ENCODE results near the gene PCBP4. TPM values are rescaled to one million over a fixed set of nuclear protein-coding genes. Genes with fewer than 3 reads are reported as not detected.

The PCBP4 gene
- total RNA-seq, 1 experiment from 2014 or later = 48.8 TPM

DNA sequence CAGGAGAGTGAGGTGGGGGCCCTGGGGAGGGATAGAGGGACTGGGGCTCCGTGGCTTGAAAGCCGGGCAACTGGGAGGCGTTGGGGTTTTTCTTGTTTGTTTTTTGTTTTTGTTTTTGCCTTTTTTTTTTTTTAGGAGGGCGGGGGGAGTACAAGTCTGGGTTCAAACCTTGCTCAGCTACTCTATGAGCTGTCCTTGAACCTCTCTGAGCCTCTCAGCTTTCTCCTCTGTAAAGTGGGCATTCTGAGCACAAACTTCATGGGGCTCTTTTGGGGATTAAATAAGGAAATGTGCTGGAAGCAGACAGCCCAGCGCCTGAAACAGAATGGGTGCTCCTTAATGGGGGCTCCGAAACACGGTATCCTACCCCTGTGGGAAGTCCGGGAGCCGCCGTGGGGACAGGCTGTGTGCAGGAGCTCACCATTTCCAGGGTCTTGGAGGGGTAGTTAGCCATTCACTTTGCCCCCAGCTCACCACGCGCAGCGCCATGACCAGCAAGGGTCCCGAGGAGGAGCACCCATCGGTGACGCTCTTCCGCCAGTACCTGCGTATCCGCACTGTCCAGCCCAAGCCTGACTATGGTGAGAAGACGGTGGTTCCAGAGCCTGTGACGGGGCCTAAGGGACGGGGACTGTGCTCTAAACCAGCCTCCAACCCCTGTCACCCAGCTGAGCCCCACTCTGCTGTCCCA is 16.5 kb upstream of the PCBP4 start:
- Histone ChIP-seq H3K9ac (ENCODE audit: low read length) (peak overlapping the region; percentile 79), H3K9me2 (ENCODE audit: insufficient read depth) (no peaks in the 10 kb centered on the region), H3K27ac (ENCODE audit: low read depth, low read length) (peak overlapping the region; percentile 82), H3K9me3 (ENCODE audit: control insufficient read depth in 1 of 2, insufficient read depth in 1 of 2, low read depth in 1 of 2, low read length in 2 of 2) (no peaks in the 10 kb centered on the region), H3K27me3 (ENCODE audit: insufficient read depth, low read length) (no peaks in the 10 kb centered on the region), H3K4me1 (ENCODE audit: control insufficient read depth in 1 of 2, insufficient read depth in 2 of 2, low read length in 2 of 2) (peaks cover 24 to 56% of the 10 kb centered on the region in 2 experiments), H3K4me3 (replicated peaks in 1 of 2; ENCODE audit: low read depth in 1 of 2, low read length in 2 of 2) (peak overlapping the region; percentile 75 to 86), H3K79me2 (ENCODE audit: insufficient read depth, low read length) (peaks cover 12% of the 10 kb centered on the region), H3K4me2 (ENCODE audit: low read length) (peak overlapping the region; percentile 98), H2AFZ (ENCODE audit: low read depth, low read length, poor library complexity, severe bottlenecking) (no peak overlapping the region), H3K36me3 (ENCODE audit: control insufficient read depth in 1 of 2, insufficient read depth in 2 of 2, low read length in 2 of 2) (no peaks in the 10 kb centered on the region), H4K20me1 (ENCODE audit: insufficient read depth) (no peaks in the 10 kb centered on the region)
- DNase-seq (ENCODE audit: low read depth, low spot score) (no peak), ATAC-seq (no peak)
- TF ChIP-seq POLR2AphosphoS5 (IDR thresholded peaks at IDR 0.05; ENCODE audit: low read depth, low read length) (no peak), JUND (IDR thresholded peaks at IDR 0.05) (no peak), ZNF274 (IDR thresholded peaks at IDR 0.05; ENCODE audit: low read depth, low read length) (no peak), TCF7L2 (IDR thresholded peaks at IDR 0.05; ENCODE audit: borderline replicate concordance, extremely low read depth, insufficient read depth, insufficient read length) (no peak), SIN3A (IDR thresholded peaks at IDR 0.05; ENCODE audit: low read depth) (no peak), RAD21 (IDR thresholded peaks at IDR 0.05; ENCODE audit: low read depth) (no peak), YY1 (IDR thresholded peaks at IDR 0.05; ENCODE audit: extremely low read depth, insufficient replicate concordance, low read depth, low read length) (no peak), FOSL1 (IDR thresholded peaks at IDR 0.05; ENCODE audit: low read depth) (no peak), CEBPB (IDR thresholded peaks at IDR 0.05; ENCODE audit: low read depth) (no peak), EZH2 (IDR thresholded peaks at IDR 0.05) (no peak), ZFX (IDR thresholded peaks at IDR 0.05) (no peak), EGR1 (IDR thresholded peaks at IDR 0.05; ENCODE audit: low read depth) (no peak), EZH2phosphoT487 (IDR thresholded peaks at IDR 0.05; ENCODE audit: borderline replicate concordance) (no peak), SP1 (IDR thresholded peaks at IDR 0.05; ENCODE audit: low read depth) (no peak), ELF1 (IDR thresholded peaks at IDR 0.05; ENCODE audit: borderline replicate concordance, low read depth) (no peak), SRF (IDR thresholded peaks at IDR 0.05; ENCODE audit: low read depth) (no peak), POLR2A (IDR thresholded peaks at IDR 0.05; ENCODE audit: borderline replicate concordance, extremely low read depth, insufficient read depth, insufficient read length) (no peak)
- TF ChIP-seq, protein P1, sequence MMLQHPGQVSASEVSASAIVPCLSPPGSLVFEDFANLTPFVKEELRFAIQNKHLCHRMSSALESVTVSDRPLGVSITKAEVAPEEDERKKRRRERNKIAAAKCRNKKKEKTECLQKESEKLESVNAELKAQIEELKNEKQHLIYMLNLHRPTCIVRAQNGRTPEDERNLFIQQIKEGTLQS (IDR thresholded peaks at IDR 0.05) = no peak
- TF ChIP-seq, protein P2, sequence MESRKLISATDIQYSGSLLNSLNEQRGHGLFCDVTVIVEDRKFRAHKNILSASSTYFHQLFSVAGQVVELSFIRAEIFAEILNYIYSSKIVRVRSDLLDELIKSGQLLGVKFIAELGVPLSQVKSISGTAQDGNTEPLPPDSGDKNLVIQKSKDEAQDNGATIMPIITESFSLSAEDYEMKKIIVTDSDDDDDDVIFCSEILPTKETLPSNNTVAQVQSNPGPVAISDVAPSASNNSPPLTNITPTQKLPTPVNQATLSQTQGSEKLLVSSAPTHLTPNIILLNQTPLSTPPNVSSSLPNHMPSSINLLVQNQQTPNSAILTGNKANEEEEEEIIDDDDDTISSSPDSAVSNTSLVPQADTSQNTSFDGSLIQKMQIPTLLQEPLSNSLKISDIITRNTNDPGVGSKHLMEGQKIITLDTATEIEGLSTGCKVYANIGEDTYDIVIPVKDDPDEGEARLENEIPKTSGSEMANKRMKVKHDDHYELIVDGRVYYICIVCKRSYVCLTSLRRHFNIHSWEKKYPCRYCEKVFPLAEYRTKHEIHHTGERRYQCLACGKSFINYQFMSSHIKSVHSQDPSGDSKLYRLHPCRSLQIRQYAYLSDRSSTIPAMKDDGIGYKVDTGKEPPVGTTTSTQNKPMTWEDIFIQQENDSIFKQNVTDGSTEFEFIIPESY (IDR thresholded peaks at IDR 0.05; ENCODE audit: extremely low read depth, insufficient replicate concordance, low read length) = no peak
- TF ChIP-seq, protein P3, sequence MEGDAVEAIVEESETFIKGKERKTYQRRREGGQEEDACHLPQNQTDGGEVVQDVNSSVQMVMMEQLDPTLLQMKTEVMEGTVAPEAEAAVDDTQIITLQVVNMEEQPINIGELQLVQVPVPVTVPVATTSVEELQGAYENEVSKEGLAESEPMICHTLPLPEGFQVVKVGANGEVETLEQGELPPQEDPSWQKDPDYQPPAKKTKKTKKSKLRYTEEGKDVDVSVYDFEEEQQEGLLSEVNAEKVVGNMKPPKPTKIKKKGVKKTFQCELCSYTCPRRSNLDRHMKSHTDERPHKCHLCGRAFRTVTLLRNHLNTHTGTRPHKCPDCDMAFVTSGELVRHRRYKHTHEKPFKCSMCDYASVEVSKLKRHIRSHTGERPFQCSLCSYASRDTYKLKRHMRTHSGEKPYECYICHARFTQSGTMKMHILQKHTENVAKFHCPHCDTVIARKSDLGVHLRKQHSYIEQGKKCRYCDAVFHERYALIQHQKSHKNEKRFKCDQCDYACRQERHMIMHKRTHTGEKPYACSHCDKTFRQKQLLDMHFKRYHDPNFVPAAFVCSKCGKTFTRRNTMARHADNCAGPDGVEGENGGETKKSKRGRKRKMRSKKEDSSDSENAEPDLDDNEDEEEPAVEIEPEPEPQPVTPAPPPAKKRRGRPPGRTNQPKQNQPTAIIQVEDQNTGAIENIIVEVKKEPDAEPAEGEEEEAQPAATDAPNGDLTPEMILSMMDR (IDR thresholded peaks at IDR 0.05 in 2 of 3, conservative IDR thresholded peaks at IDR 0.05 in 1 of 3; ENCODE audit: borderline replicate concordance in 1 of 3, insufficient read depth in 1 of 3, low read depth in 2 of 3, low read length in 2 of 3) = no peak
- ChIA-PET POLR2A (interaction anchor here (0.7 to 4.3 kb wide), 10 partner anchors 7 to 213 kb away, joined by 3 to 47 read pairs (median 6); partner anchors contain the start of genes ABHD14A, ABHD14B, PARP3 and RPL29), RAD21 (ENCODE audit: low non-redundant PET in 1 of 2, low total read pairs in 2 of 2, uncharacterized antibody in 2 of 2, unreplicated experiment in 2 of 2) (interaction anchor here in 1 of 2 experiments (1.1 kb wide), 1 partner anchor 10 kb away, joined by 3 read pairs; no protein-coding TSS in a partner anchor), CTCF (interaction anchor here (0.9 to 3.3 kb wide), 8 partner anchors 7 to 265 kb away, joined by 4 to 47 read pairs (median 8); partner anchors contain the start of genes ABHD14A, ABHD14B, PARP3 and RPL29)
- TSS peak; percentile 93 for BruUV-seq (replicated peaks)
- intact Hi-C loops (cut with micrococcal nuclease) = loop anchor here (5.0 kb wide), 1 partner anchor 266 kb away; no protein-coding TSS in a partner anchor
